NCI-H1694 (cell line): ENCODE measurements around the gene TBX21.
A peak's percentile ranks its signal among the peaks of the same experiment; 100 is the strongest.
"Not testable (repeated sequence)": the region's sequence is repeated elsewhere in the genome, so short reads cannot be mapped to it uniquely, and the experiment has no call there.

Source experiments
- DNase-seq: peaks from one replicate; lab custom pipeline; 2025; lab: John Stamatoyannopoulos, UW

TBX21 gene

GRCh38 chr17:47732399-47733046 lies 513 bp upstream of the TBX21 start:
- no peak for DNase-seq

- no peak for DNase-seq
These were observed 806 bp downstream of the TBX21 start for GRCh38 chr17:47733674-47734410.

GRCh38 chr17:47735139-47735464 lies 2.1 kb downstream of the TBX21 start:
- no peak for DNase-seq

- no peak for DNase-seq
These were observed 2.5 kb downstream of the TBX21 start for GRCh38 chr17:47735536-47736011.

- DNase-seq = no peak
These were observed 3.8 kb downstream of the TBX21 start for GRCh38 chr17:47736501-47737495.

- DNase-seq = no peak
These were observed 5.1 kb downstream of the TBX21 start for GRCh38 chr17:47738178-47738577.

GRCh38 chr17:47739150-47739549 lies 6.1 kb downstream of the TBX21 start:
- no peak for DNase-seq

GRCh38 chr17:47739945-47740344 lies 6.9 kb downstream of the TBX21 start:
- not testable (repeated sequence) for DNase-seq

- no peak for DNase-seq
These were observed 8.2 kb downstream of the TBX21 start for GRCh38 chr17:47741109-47741792.

- DNase-seq = no peak
These were observed 8.7 kb downstream of the TBX21 start for GRCh38 chr17:47741793-47742145.

- DNase-seq = peak; percentile 43
These were observed 9.5 kb downstream of the TBX21 start for GRCh38 chr17:47742319-47743181.

- DNase-seq = no peak
These were observed 11.4 kb downstream of the TBX21 start for GRCh38 chr17:47744168-47745036.

- DNase-seq = no peak
These were observed 12.0 kb downstream of the TBX21 start for GRCh38 chr17:47745037-47745380.

- no peak for DNase-seq
These were observed 18.4 kb downstream of the TBX21 start for GRCh38 chr17:47751471-47751870.

GRCh38 chr17:47757386-47757785 lies 24.4 kb downstream of the TBX21 start:
- DNase-seq = no peak

GRCh38 chr17:47760409-47761140 lies 27.5 kb downstream of the TBX21 start:
- DNase-seq = no peak

GRCh38 chr17:47762728-47763127 lies 29.7 kb downstream of the TBX21 start:
- no peak for DNase-seq

GRCh38 chr17:47763913-47764582 lies 31.0 kb downstream of the TBX21 start:
- no peak for DNase-seq

GRCh38 chr17:47773649-47774048 lies 40.6 kb downstream of the TBX21 start:
- not testable (repeated sequence) for DNase-seq
